Panc1 (cell line): ENCODE measurements around the gene TPGS2. TPM values are rescaled to one million over a fixed set of nuclear protein-coding genes. Genes with fewer than 3 reads are reported as not detected.

ENCODE experiments used
- ATAC-seq: fragments of 200-7000 bp; cut with Tn5 transposase; 2 replicates; pipeline ENCODE4 v1.9.1; 2020; ENCODE audit warnings: mild to moderate bottlenecking, moderate library complexity
- BruUV-seq: library from RNA; stranded (reverse); fragments of 400-500 nt; replicated peaks from 2 replicates; lab custom pipeline; 2021; lab: Mats Ljungman, UMichigan
- CTCF ChIA-PET: fragments of 300-600 bp; sonication (Branson Sonifier 250); formaldehyde crosslinking; loops from one replicate; lab custom pipeline; 2022; ENCODE audit warnings: antibody characterized with exemption; lab: Charles Lee
- POLR2A ChIA-PET: fragments of 300-600 bp; sonication (Branson Sonifier 250); formaldehyde crosslinking; loops from one replicate; lab custom pipeline; 2022; ENCODE audit warnings: antibody characterized with exemption; lab: Charles Lee
- DNase-seq: peaks from one replicate; pipeline ENCODE4 v3.0.0-alpha.2; 2010; ENCODE audit warnings: low read depth, low spot score
- H3K27ac ChIP-seq: 2 replicates; pipeline ENCODE4 v1.5.1; 2011; ENCODE audit warnings: mild to moderate bottlenecking, low read length, inconsistent platforms
- H3K27me3 ChIP-seq: fragments of 200-500 bp; sonication (Bioruptor generic); 2 replicates; pipeline ENCODE4 v1.6.0; 2014; ENCODE audit warnings: low read length, inconsistent platforms; ENCODE audit not compliant: control insufficient read depth, insufficient read depth
- H3K36me3 ChIP-seq: fragments of 200-500 bp; sonication (Bioruptor generic); 2 replicates; pipeline ENCODE4 v1.5.1; 2014; ENCODE audit warnings: inconsistent platforms, mild to moderate bottlenecking, low read length, moderate library complexity; ENCODE audit not compliant: control insufficient read depth, insufficient read depth
- H3K4me1 ChIP-seq: 2 replicates; pipeline ENCODE4 v1.5.1; 2011; ENCODE audit warnings: inconsistent platforms, mild to moderate bottlenecking, low read length, moderate library complexity; ENCODE audit not compliant: control insufficient read depth, insufficient read depth
- H3K4me3 ChIP-seq, 2 experiments: 2 replicates each; pipeline ENCODE4 v1.5.1; 2011 to 2012; ENCODE audit warnings: low read depth in 2 of 2, low read length in 2 of 2, mild to moderate bottlenecking in 2 of 2, inconsistent platforms in 1 of 2, moderate library complexity in 1 of 2
- H3K9me3 ChIP-seq: fragments of 200-500 bp; sonication (Bioruptor generic); 2 replicates; pipeline ENCODE4 v1.5.1; 2014; ENCODE audit warnings: low read depth, mild to moderate bottlenecking, inconsistent platforms, low read length, moderate library complexity; ENCODE audit not compliant: control insufficient read depth, insufficient read depth
- CTCF ChIP-seq: fragments of 450-650 bp; IDR thresholded peaks from 2 replicates; pipeline ENCODE4 v1.5.1; 2017; ENCODE audit warnings: mild to moderate bottlenecking
- POLR2AphosphoS5 ChIP-seq: IDR thresholded peaks from 2 replicates; pipeline ENCODE4 v1.6.1; 2012; ENCODE audit warnings: mild to moderate bottlenecking, low read depth, low read length, moderate library complexity
- REST ChIP-seq, 2 experiments: IDR thresholded peaks; 2 replicates each; pipeline ENCODE4 v1.6.1; 2011 to 2012; ENCODE audit warnings: low read depth in 2 of 2, control low read depth in 1 of 2, low read length in 1 of 2, mild to moderate bottlenecking in 1 of 2, moderate library complexity in 1 of 2; ENCODE audit not compliant: insufficient read depth in 1 of 2
- SIN3A ChIP-seq: IDR thresholded peaks from 2 replicates; pipeline ENCODE4 v1.6.1; 2012; ENCODE audit warnings: low read depth, mild to moderate bottlenecking, low read length, moderate library complexity, borderline replicate concordance; ENCODE audit not compliant: insufficient read depth
- TCF7L2 ChIP-seq: IDR thresholded peaks from 2 replicates; pipeline ENCODE4 v1.6.1; 2011; ENCODE audit warnings: mild to moderate bottlenecking, low read depth, low read length, inconsistent platforms
- in situ Hi-C: cut with HindIII; loops from 2 replicates; pipeline ENCODE4 v1.10.0; 2016; ENCODE audit warnings: low sequenced_read_pairs, low pct_unique_long_range_greater_than_20kb
- intact Hi-C: fragments of 100-400 bp; cut with micrococcal nuclease; formaldehyde crosslinking; loops from one replicate; pipeline ENCODE4 v1.10.0; 2022; ENCODE audit not compliant: unreplicated experiment
- total RNA-seq: library from RNA; stranded (reverse); gene quantifications from one replicate; pipeline ENCODE4 v1.2.1, GENCODE V29; 2021; ENCODE audit not compliant: unreplicated experiment

TPGS2 gene
- total RNA-seq, 1 experiment from 2014 or later = 98.7 TPM

DNA sequence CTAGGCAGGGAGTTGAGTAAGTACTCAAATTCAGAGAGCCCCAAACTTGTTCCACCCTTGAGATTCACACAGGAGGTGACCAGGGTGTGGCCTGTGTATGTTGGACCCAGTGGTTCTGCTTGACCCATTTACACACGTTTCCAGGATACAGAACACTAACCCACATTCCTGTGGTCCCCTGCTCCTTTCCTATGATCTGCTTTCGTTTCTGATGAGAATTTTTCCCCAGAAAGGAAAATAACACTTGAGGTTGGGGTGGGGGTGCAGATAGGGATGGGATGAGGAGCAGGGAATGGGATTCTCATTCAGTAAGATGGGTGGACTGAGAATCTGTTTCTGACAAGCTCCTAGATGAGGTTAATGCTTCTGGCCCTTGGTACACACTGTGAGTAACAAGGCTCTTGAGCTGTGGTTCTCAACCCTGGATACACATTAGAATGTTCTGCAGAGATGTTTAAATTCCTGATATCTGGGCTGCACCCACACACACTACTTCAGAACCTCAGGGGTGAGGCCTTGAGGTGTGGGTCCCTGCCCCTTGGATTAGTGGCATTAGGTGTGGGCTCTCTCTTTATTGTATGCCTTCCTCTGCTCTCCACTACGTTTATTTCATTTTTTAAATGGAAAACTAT, 58.4 kb downstream of the TPGS2 start:
- no TSS peak for BruUV-seq
- Histone ChIP-seq H3K4me3 (no peak overlapping the region), H3K27me3 (no peaks in the 10 kb centered on the region), H3K27ac (no peak overlapping the region), H3K36me3 (no peaks in the 10 kb centered on the region), H3K9me3 (no peaks in the 10 kb centered on the region), H3K4me1 (no peaks in the 10 kb centered on the region)
- in situ Hi-C loops = no loop called here
- intact Hi-C loops = no loop called here
- CTCF ChIA-PET = no interaction called here
- DNase-seq (no peak), ATAC-seq (no peak)
- POLR2A ChIA-PET = no interaction called here
- no peak for TF ChIP-seq SIN3A
- no peak for TF ChIP-seq POLR2AphosphoS5
- TF ChIP-seq REST (IDR thresholded peaks at IDR 0.05; ENCODE audit: insufficient read depth in 1 of 2, low read depth in 2 of 2, low read length in 1 of 2) = no peak
- no peak for TF ChIP-seq TCF7L2
- no peak for TF ChIP-seq CTCF

DNA sequence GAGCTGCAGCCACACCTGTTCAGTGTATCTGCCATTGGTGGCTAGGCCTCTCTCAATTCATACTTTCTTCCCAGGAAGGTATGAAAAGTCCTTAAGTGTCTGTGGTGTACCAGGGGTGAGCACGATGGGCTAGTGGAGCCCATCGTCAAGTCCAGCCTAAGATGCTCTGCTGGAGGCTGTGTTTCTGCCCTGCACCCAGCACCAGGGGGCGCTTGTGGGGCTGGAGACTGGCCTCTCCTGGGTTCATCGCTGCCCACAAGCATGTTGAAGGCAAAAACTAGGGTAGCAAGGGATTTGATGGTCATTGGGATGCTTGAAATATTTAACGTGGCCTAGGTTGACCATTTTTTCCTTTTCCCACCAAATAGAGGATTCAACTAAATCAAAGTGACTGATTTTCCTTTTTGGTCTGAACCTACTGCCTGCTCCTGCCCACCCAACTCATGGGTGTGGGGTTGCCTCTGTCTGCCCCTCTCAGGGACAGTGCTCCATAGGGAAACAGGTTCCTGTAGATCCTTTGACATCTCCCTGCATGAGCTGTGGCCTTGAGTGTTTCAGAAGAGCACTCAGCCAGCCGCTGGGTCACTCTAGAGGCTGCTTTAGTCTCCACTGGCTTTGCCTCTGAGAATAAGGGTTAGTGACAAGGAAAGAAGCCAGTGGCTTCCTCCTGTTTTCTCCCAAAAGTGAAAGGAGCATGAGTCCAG, 59.0 kb downstream of the TPGS2 start:
- Histone ChIP-seq H3K36me3 (no peaks in the 10 kb centered on the region), H3K9me3 (no peaks in the 10 kb centered on the region), H3K4me1 (no peaks in the 10 kb centered on the region), H3K27ac (no peak overlapping the region), H3K27me3 (no peaks in the 10 kb centered on the region), H3K4me3 (no peak overlapping the region)
- CTCF ChIA-PET = no interaction called here
- TF ChIP-seq POLR2AphosphoS5 (no peak), CTCF (peak; percentile 55; the same call in 1 of the 2 replicates)
- intact Hi-C loops (no loop called here), in situ Hi-C loops (no loop called here)
- BruUV-seq = no TSS peak
- ATAC-seq (no peak), DNase-seq (no peak)
- POLR2A ChIA-PET = no interaction called here
